GM19372 (cell line): ENCODE measurements around the gene SPACA6.
"Not testable (repeated sequence)": the region's sequence is repeated elsewhere in the genome, so short reads cannot be mapped to it uniquely, and the experiment has no call there.

Experiments
- ATAC-seq: cut with Tn5 transposase; IDR thresholded peaks from one replicate; pipeline ENCODE4 v1.9.1; 2021; ENCODE audit warnings: mild to moderate bottlenecking, low read depth, moderate library complexity; ENCODE audit not compliant: unreplicated experiment

The SPACA6 gene

DNA sequence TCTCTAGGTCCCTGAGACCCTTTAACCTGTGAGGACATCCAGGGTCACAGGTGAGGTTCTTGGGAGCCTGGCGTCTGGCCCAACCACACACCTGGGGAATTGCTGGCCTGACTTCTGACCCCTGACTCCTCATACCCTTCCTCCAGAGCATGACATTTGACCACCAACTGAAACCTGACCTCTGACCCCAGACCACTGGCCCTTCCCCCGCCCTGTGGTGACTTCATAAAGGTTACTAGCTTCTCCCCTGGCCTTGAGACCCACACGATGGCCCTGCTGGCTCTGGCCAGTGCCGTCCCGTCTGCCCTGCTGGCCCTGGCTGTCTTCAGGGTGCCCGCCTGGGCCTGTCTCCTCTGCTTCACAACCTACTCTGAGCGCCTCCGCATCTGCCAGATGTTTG lies at the start of gene SPACA6:
TSS of gene SPACA6 (plus strand) at position 71 of the 400 bp plus-strand sequence. CDS start at position 268, 197 bp downstream.
- ATAC-seq: no peak

DNA sequence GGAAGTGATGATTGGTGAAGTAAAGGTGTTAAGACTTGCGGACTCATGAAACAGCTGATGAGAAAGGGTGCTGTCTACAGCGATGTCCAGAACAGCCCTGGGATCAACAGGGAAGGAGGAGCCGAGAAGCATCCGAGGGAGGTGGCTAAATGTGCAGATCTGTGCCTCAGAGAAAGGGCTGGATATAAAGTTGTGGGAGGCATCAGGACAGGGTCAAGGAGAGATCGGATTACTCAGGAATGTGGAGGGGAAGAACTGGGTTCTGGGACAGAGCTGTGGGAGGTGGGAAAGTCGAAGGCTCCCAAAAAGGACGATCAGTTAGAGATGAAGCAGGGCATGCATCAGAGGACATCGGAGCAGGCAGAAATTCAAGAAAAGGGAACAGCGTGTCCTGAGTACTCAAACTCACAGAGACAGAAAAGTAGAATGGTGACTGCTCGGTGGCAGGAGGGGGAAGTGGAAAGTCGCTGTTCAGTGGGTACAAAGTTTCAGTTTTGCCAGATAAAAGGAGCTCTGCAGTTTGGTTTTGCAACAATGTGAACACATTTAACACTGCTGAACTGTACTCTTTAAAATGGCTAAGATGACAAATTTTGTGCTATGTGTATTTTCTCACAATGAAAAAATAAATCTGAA lies 48.4 kb upstream of the SPACA6 start:
- ATAC-seq: no peak

DNA sequence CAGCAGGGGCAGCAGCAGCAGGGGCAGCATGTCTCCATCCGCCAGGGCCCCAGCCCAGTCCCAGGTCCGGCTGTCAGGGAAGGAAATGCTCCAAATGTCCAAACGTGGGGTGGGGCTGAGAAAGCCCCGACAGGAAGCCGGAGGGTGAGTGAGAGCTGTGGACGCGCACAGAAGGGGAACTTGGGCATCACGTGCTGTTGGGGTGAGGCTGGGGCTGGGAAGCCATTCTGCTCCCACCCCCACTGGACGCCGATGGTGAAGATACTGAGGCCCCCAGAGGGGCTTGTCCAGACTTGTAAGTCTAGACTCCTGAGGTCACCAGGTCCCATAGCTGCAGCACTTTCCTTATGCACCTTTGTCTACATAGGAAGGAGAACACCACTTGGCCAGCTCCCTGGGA lies 46.4 kb upstream of the SPACA6 start, which contains the start of gene SIGLEC14:
TSS of gene SIGLEC14 (minus strand) at position 96 of the 400 bp plus-strand sequence. CDS start at position 30, 66 bp downstream.
- ATAC-seq: not testable (repeated sequence)

GRCh38 chr19:51647318-51647717 lies 45.8 kb upstream of the SPACA6 start:
- ATAC-seq: no peak

DNA sequence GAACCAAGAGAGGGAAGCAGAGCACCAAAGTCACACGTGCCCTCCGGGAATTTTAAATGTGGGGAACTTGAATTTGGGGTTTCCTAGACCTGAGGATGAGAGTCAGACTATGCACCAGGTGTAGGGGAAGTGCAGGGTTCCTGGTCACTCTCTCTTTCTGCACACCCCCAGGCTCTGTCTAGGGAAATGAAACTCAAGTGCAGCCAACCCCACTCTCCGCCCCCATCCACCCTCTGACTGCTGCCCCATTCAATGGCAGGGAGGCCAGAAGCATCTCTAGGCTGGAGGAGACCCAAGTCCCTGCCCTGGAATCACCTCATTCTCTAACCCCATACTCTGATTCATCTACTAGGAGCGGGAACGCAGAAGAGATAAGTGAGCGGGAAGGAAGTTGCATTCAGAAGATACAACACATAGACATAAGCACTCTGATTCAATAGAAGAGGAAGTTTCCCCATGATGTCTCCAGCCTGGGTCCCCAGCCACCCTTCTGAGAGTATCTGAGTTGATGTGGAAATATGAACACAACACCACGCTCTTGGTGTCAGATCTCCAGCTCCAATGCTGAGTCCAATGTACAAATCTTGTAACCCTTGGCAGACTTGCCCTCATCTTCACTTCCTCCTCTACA lies 41.8 kb upstream of the SPACA6 start:
- no peak for ATAC-seq

GRCh38 chr19:51652266-51652665 lies 40.9 kb upstream of the SPACA6 start:
- ATAC-seq: no peak

GRCh38 chr19:51653162-51653561 lies 40.0 kb upstream of the SPACA6 start:
- no peak for ATAC-seq

GRCh38 chr19:51654783-51655182 lies 38.3 kb upstream of the SPACA6 start:
- ATAC-seq: no peak

GRCh38 chr19:51660975-51661600 lies 32.0 kb upstream of the SPACA6 start:
- ATAC-seq: no peak

DNA sequence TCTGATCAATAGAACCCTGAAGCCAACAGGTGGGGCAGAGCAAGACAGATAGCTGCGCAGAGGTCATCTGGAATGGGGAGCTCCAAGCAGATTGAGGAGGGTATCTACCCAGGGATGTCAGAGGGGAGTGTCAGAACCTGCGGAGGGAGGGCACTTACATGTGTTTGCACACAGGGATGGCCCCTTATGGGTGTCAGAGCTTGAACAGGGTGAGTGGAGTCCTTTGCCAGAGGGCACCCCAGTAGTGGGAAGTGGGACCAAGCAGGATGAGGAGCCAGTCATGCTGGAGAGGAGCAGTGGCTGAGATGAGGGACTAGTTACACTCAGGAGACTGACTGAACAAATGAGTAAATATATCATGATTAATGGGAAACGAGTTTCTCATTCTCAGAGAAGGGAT lies 29.5 kb upstream of the SPACA6 start:
- no peak for ATAC-seq

DNA sequence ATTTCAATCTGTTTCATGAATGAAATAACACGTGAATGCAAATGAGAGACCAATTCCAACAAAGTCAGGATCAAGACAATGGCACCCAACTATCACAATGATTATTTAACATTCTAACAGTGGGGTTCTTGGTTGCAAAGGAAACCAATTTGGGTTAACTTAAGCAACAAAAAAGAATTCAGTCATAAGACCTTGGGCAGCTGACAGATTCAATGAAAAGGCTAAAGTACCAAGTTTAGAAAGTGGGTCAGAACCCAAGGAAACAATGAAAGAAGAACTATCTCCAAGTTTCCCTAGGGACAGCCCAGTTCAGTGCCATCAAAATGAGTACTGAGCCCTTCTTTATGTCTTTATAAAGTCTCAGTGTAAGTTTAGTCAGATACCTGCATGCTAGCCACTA lies 29.0 kb upstream of the SPACA6 start:
- no peak for ATAC-seq

DNA sequence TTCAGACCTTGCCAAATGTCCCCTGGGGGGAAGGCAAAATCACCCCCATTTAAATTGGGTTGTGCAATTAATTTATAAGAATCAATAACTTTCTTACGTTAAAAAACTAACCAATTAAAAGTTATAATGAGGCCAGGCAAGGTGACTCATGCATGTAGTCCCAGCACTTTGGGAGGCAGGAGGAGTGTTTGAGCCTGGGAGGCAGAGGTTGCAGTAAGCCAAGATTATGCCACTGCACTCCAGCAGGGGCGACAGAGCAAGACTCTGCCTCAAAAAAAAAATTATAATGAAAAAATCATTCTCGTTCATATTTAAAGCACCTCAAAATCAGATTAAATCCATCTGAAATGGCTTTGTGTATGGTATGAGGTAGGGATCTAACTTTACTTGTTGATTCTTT lies 28.1 kb upstream of the SPACA6 start:
- ATAC-seq: no peak

- no peak for ATAC-seq
Measured at GRCh38 chr19:51668216-51668615, 24.9 kb upstream of the SPACA6 start.

- not testable (repeated sequence) for ATAC-seq
Measured at GRCh38 chr19:51675911-51676565, 17.1 kb upstream of the SPACA6 start.

DNA sequence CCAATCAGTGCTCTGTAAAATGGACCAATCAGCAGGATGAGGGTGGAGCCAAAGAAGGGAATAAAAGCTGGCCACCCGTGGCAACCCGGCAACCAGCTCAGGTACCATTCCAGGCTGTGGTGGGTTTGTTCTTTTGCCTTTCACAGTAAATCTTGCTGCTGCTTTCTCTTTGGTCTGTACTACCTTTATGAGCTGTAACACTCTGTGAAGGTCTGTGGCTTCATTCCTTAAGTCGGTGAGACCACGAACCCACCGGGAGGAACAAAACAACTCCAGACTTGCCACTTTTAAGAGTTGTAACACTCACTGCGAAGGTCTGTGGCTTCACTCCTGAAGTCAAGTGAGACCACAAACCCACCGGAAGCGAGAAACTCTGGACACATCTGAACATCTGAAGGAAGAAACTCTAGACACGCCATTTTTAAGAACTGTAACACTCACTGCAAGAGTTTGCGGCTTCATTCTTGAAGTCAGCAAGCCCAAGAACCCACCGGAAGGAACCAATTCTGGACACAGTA lies 16.5 kb upstream of the SPACA6 start:
- no peak for ATAC-seq

DNA sequence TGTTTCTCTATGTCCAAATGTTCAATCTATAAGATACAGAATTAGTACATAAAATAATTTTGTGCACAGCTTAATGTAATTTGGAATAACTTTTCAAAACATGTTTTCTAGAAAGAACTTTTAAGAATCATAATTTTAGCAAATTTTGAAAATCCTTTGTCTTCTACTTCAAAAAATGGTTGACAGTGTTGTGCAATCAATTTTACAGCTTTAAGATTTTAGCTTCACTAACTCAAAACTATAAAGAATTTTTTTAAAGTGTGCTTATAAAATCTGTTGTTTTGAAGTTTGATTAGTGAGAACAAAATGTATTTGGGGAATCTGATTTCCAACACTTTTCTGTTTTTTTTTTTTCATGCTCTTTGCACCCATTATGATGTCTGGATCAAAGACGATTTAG lies 12.7 kb upstream of the SPACA6 start:
- no peak for ATAC-seq

DNA sequence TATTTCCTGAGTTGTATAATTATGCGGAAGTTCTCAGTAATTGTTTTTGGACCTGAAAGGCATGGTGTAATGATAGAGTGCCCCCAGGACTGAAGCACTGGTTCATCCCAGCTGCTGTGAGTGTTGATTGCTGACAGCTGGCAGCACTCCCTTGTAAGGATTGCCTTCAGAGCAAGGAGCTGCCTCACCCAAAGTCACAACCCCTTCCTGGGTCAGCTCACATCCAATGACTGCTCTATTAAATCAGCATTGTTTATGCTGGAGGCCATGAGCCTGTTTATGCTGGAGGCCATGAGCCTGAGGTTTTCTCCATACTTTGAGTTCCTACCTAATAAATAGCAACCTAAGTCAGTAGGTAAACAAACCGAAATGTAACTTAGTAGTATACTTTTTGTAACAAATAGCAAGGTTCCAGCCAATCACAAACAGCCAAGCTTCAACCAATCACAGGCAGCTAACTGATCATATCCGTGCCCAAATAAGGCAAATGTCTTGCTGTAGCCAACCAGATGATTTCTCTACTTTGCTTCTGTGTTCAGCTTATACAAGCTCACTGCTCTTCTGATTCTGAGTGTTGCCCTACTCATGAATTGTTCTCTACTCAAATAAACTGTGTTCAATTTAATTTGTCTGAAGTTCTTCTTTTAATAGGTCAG lies 11.7 kb upstream of the SPACA6 start:
- no peak for ATAC-seq

- no peak for ATAC-seq
Measured at GRCh38 chr19:51686171-51686570, 7.0 kb upstream of the SPACA6 start.

GRCh38 chr19:51687791-51688670 lies 5.1 kb upstream of the SPACA6 start:
- ATAC-seq: no peak
